Aorta (tissue), 5 donors: ENCODE measurements around the gene DPY19L3. TPM values are rescaled to one million over a fixed set of nuclear protein-coding genes. Genes with fewer than 3 reads are reported as not detected.
"Not testable (repeated sequence)": the region's sequence is repeated elsewhere in the genome, so short reads cannot be mapped to it uniquely, and the experiment has no call there.

ENCODE experiments used
- ATAC-seq: fragments of 200-7000 bp; cut with Tn5 transposase; one replicate; pipeline ENCODE4 v1.9.1; 2022; ENCODE audit warnings: moderate library complexity; ENCODE audit not compliant: low FRiP score
- DNase-seq, 2 donors: peaks; one replicate each; pipeline ENCODE4 v3.0.0-alpha.2; 2020
- H3K27ac ChIP-seq, 2 donors: one replicate each; pipeline ENCODE4 v1.5.1; 2013; ENCODE audit warnings: low read length in 2 of 2, mild to moderate bottlenecking in 2 of 2, moderate library complexity in 2 of 2, control low read depth in 1 of 2, inconsistent platforms in 1 of 2, low read depth in 1 of 2
- H3K27me3 ChIP-seq, 2 donors: one replicate each; pipeline ENCODE4 v1.6.1; 2013; ENCODE audit warnings: control low read depth in 1 of 2, low read length in 1 of 2, mild to moderate bottlenecking in 1 of 2, moderate library complexity in 1 of 2; ENCODE audit not compliant: insufficient read depth in 2 of 2, control insufficient read depth in 1 of 2
- H3K36me3 ChIP-seq, 2 donors: one replicate each; pipeline ENCODE4 v1.6.1; 2013; ENCODE audit warnings: control low read depth in 1 of 2, low read length in 1 of 2, mild to moderate bottlenecking in 1 of 2; ENCODE audit not compliant: insufficient read depth in 2 of 2, control insufficient read depth in 1 of 2
- H3K4me1 ChIP-seq, 2 donors: one replicate each; pipeline ENCODE4 v1.6.1; 2013; ENCODE audit warnings: low read length in 2 of 2, control low read depth in 1 of 2, mild to moderate bottlenecking in 1 of 2, moderate library complexity in 1 of 2; ENCODE audit not compliant: insufficient read depth in 2 of 2, control insufficient read depth in 1 of 2
- H3K4me3 ChIP-seq, 2 donors: one replicate each; pipeline ENCODE4 v1.5.1; 2013; ENCODE audit warnings: low read length in 2 of 2, control low read depth in 1 of 2, mild to moderate bottlenecking in 1 of 2
- H3K9me3 ChIP-seq: one replicate; pipeline ENCODE4 v1.6.1; 2013; ENCODE audit warnings: mild to moderate bottlenecking, low read length; ENCODE audit not compliant: control insufficient read depth
- WGBS, 2 donors: extraction: QIAGEN DNeasy Blood & Tissue Kit; methylation state at CpG; one replicate each; pipeline ENCODE4 v1.1.7; 2013; 5-methylcytosine and 5-hydroxymethylcytosine counted together
- intact Hi-C, 2 donors: fragments of 100-400 bp; cut with DNase I; formaldehyde crosslinking; loops; one replicate each; pipeline versions ENCODE4 v1.14.2 to v1.15.0; 2022
- polyA plus RNA-seq, 2 donors: library from polyadenylated mRNA; stranded (reverse); fragments of 200-250 nt; gene quantifications; one replicate each; pipeline ENCODE4 v1.2.3, GENCODE V29; 2013
- total RNA-seq, 2 donors: library from RNA; stranded (reverse); fragmentation: NEBNext Ultra II Directional; extraction: Animal tissue kit (Norgen Biotek cat#: 25700); gene quantifications; one replicate each; pipeline ENCODE4 v1.2.1, GENCODE V29; 2021
- donor health status: healthy with polysubstance abuse.
- donor health status: Bipolar disorder and iron deficiency.
- donor health status: DM: no; HTN: no; CAD: no.
- donor health status: DM: no; HTN: no; CAD: no.
- donor health status: DM: yes; HTN: yes; CAD: no.

The DPY19L3 gene
- total and polyA plus RNA-seq, 4 donors = 5.9 to 47.6 (median 23.1) TPM

DNA sequence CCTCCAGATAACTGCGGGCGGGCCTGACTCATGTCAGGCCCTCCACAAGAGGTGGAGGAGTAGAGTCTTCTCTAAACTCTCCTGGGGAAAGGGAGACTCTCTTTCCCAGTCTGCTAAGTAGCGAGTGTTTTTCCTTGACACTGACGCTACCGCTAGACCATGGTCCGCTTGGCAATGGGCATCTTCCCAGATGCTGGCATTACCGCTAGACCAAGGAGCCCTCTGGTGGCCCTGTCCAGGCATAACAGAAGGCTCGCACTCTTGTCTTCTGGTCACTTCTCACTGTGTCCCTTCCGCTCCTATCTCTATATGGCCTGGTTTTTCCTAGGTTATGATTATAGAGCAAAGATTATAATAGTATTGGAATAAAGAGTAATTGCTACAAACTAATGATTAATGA, 28.5 kb upstream of the DPY19L3 start:
- not testable (repeated sequence) for H3K4me1 ChIP-seq, H3K27me3 ChIP-seq, H3K27ac ChIP-seq, H3K36me3 ChIP-seq, DNase-seq, ATAC-seq, H3K4me3 ChIP-seq, H3K9me3 ChIP-seq
- WGBS, 2 donors = 85 to 88% methylated on average over 9 of the region's 9 CpGs
- intact Hi-C loops = loop anchor here (5.0 kb wide), 1 partner anchor 35 kb away; no protein-coding TSS in a partner anchor

- Histone ChIP-seq H3K4me1 (no peaks in the 10 kb centered on the region), H3K4me3 (no peak overlapping the region), H3K27me3 (no peaks in the 10 kb centered on the region), H3K9me3 (no peaks in the 10 kb centered on the region), H3K36me3 (peaks cover 2 to 12% of the 10 kb centered on the region in 2 donors), H3K27ac (no peak overlapping the region)
- ATAC-seq (no peak), DNase-seq (no peak)
- intact Hi-C loops = no loop called here
- 90 to 91% methylated on average over 3 of the region's 3 CpGs for WGBS, 2 donors
Observed at GRCh38 chr19:32380269-32380668, 25.3 kb upstream of the DPY19L3 start.

DNA sequence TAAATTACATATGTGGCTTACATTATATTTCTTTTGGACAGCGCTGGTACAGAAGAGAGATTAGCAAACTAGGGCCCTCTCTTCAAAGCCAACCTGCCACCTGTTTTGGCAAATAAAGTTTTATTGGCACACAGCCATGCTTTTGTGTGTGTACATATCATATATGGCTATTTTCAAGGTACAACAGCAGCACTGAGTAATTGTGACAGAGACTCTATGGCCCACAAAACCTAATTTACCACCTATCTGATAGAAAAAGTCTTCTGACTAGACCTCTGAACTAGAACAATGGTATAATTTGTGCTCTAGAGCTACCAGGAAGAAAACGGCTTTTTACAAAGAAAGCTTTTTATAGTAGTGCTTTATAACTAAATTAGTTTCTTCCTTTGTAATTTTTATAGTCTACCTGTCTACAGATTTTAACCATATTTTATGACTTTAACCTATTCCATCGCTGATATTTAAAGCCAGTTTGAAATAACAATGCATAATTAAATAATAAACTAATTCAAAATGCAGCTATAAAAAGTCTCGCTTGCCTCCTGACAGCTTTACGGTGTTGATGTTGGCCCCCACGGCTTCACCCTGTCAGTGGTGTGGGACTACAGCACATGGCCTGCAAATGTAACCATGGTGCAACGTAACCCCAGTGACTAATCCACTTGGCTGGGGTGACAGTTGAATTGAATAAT, 17.7 kb upstream of the DPY19L3 start:
- peak; percentile 64 for ATAC-seq
- Histone ChIP-seq H3K36me3 (peaks cover 0 to 6% of the 10 kb centered on the region in 2 donors), H3K9me3 (no peaks in the 10 kb centered on the region), H3K27me3 (no peaks in the 10 kb centered on the region), H3K4me3 (no peak overlapping the region), H3K27ac (peak overlapping the region in 1 of 2 donors; percentile 19), H3K4me1 (peaks cover 0 to 6% of the 10 kb centered on the region in 2 donors)
- 16 to 25% methylated on average over 7 of the region's 7 CpGs for WGBS, 2 donors
- DNase-seq = peak; percentile 59 to 81
- intact Hi-C loops = no loop called here

GRCh38 chr19:32388393-32388855, 17.1 kb upstream of the DPY19L3 start:
- H3K4me1 ChIP-seq = peaks cover 0 to 6% of the 10 kb centered on the region in 2 donors
- H3K27ac ChIP-seq = no peak overlapping the region
- no peaks in the 10 kb centered on the region for H3K36me3 ChIP-seq
- H3K4me3 ChIP-seq = no peak overlapping the region
- DNase-seq (no peak), ATAC-seq (no peak)
- intact Hi-C loops = no loop called here
- H3K27me3 ChIP-seq = no peaks in the 10 kb centered on the region
- WGBS, 2 donors = 49 to 56% methylated on average over 3 of the region's 3 CpGs
- H3K9me3 ChIP-seq = no peaks in the 10 kb centered on the region

DNA sequence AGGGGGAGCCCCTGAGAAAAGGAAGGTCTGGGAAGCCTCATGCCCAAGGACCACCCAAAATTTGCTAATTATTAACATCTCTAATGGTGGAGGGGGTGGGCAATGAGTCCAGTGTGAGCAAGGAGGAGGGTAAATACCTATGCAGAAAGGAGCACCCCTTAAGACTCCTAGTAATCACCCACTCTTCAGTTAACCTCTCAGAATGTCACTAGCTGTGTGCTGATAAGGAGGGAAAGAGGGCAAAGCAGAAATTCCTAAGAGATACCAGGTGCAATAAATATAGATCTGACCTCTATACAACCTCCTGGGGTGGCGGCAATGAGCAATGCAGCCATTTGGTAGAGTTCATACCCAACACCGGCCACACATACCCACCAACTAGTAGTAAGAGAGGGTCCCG, 12.7 kb upstream of the DPY19L3 start:
- ATAC-seq (no peak), DNase-seq (no peak)
- WGBS, 2 donors = 85 to 87% methylated on average over 3 of the region's 3 CpGs
- intact Hi-C loops = no loop called here
- Histone ChIP-seq H3K9me3 (no peaks in the 10 kb centered on the region), H3K27me3 (no peaks in the 10 kb centered on the region), H3K36me3 (no peaks in the 10 kb centered on the region), H3K27ac (no peak overlapping the region), H3K4me3 (no peak overlapping the region), H3K4me1 (peaks cover 0 to 4% of the 10 kb centered on the region in 2 donors)

- Histone ChIP-seq H3K9me3 (no peaks in the 10 kb centered on the region), H3K36me3 (no peaks in the 10 kb centered on the region), H3K4me1 (no peaks in the 10 kb centered on the region), H3K27ac (no peak overlapping the region), H3K4me3 (no peak overlapping the region), H3K27me3 (no peaks in the 10 kb centered on the region)
- intact Hi-C loops = no loop called here
- DNase-seq = no peak
- ATAC-seq = no peak
- 83 to 85% methylated on average over 6 of the region's 6 CpGs for WGBS, 2 donors
Observed at GRCh38 chr19:32396046-32396652, 9.4 kb upstream of the DPY19L3 start.

GRCh38 chr19:32397671-32398101, 7.9 kb upstream of the DPY19L3 start:
- DNase-seq = no peak
- Histone ChIP-seq H3K27me3 (no peaks in the 10 kb centered on the region), H3K27ac (no peak overlapping the region), H3K9me3 (no peaks in the 10 kb centered on the region), H3K4me1 (no peaks in the 10 kb centered on the region), H3K36me3 (no peaks in the 10 kb centered on the region), H3K4me3 (no peak overlapping the region)
- WGBS, 2 donors = 74 to 82% methylated on average over 5 of the region's 5 CpGs
- ATAC-seq = no peak
- intact Hi-C loops = no loop called here

DNA sequence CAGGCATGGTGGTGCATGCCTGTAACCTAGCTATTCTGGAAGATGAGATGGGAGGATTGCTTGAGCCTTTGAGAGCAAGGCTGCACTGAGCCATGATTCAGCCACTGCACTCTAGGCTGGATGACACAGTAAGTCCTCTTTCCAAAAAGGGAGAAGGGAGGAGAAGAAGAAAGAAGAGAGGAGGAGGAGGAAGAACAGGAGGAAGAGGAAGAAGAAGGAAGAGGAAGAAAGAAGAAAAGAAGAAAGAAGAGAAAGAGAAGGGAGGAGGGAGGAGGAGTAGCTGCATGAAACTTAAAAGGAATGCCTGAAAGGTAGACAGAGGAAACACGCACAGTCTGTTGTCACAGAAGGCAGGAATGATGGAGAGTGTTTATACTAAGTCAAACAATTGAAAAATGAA, 3.6 kb upstream of the DPY19L3 start:
- Histone ChIP-seq H3K9me3 (no peaks in the 10 kb centered on the region), H3K4me3 (no peak overlapping the region), H3K36me3 (no peaks in the 10 kb centered on the region), H3K27me3 (no peaks in the 10 kb centered on the region), H3K4me1 (peaks cover 0 to 2% of the 10 kb centered on the region in 2 donors), H3K27ac (no peak overlapping the region)
- intact Hi-C loops = loop anchor here in 1 of 2 donors (10.0 kb wide), 1 partner anchor 183 kb away; the partner anchor contains the start of gene PDCD5
- 80 to 91% methylated on average over 1 of the region's 1 CpG for WGBS, 2 donors
- no peak for DNase-seq
- no peak for ATAC-seq
